NB4 (cell line): ENCODE data around the gene PUSL1.

Experiments
- DNase-seq: peaks from one replicate; pipeline ENCODE4 v3.0.0; 2010; ENCODE audit warnings: low read depth
- H3K4me3 ChIP-seq: one replicate; pipeline ENCODE4 v1.5.1; 2011; ENCODE audit warnings: mild to moderate bottlenecking, low read depth, low read length, moderate library complexity
- MAX ChIP-seq: IDR thresholded peaks from 2 replicates; pipeline ENCODE4 v1.6.1; 2011; ENCODE audit warnings: low read depth, low read length
- MYC ChIP-seq: IDR thresholded peaks from 2 replicates; pipeline ENCODE4 v1.6.1; 2011; ENCODE audit warnings: low read depth, low read length
- POLR2A ChIP-seq: IDR thresholded peaks from 2 replicates; pipeline ENCODE4 v1.6.1; 2011; ENCODE audit warnings: mild to moderate bottlenecking; ENCODE audit not compliant: insufficient read length; ENCODE audit errors: extremely low read depth
- TF ChIP-seq, protein P1 (sequence below): IDR thresholded peaks from one replicate; pipeline ENCODE4 v1.5.1; 2012; ENCODE audit warnings: low read depth, low read length

The PUSL1 gene

GRCh38 chr1:1344655-1345361, 36.4 kb downstream of the PUSL1 start:
- H3K4me3 ChIP-seq = no peak overlapping the region
- DNase-seq = no peak
- TF ChIP-seq MAX (no peak), POLR2A (no peak), MYC (no peak)
- TF ChIP-seq, protein P1, sequence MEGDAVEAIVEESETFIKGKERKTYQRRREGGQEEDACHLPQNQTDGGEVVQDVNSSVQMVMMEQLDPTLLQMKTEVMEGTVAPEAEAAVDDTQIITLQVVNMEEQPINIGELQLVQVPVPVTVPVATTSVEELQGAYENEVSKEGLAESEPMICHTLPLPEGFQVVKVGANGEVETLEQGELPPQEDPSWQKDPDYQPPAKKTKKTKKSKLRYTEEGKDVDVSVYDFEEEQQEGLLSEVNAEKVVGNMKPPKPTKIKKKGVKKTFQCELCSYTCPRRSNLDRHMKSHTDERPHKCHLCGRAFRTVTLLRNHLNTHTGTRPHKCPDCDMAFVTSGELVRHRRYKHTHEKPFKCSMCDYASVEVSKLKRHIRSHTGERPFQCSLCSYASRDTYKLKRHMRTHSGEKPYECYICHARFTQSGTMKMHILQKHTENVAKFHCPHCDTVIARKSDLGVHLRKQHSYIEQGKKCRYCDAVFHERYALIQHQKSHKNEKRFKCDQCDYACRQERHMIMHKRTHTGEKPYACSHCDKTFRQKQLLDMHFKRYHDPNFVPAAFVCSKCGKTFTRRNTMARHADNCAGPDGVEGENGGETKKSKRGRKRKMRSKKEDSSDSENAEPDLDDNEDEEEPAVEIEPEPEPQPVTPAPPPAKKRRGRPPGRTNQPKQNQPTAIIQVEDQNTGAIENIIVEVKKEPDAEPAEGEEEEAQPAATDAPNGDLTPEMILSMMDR = no peak

DNA sequence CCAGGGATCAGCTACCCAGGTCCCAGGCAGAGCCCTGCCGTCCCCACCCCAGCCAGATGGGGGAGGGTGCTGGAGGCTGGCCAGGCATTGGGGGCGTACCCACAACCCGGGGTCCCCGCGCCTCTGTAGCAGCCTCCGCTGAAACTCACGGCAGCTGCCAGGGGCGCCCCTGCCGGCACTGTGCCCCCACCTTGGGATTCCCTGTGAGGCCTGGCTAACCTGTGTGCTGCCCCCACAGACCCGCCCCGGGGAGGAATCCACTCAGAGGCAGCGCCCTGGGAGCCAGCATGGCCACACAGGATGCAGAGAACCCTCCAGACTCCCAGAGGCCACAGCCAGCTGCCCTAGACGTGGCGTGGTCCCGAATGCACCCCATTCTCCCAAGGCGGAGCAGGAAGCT, 37.0 kb downstream of the PUSL1 start:
- H3K4me3 ChIP-seq = no peak overlapping the region
- TF ChIP-seq, protein P1 = no peak
- no peak for TF ChIP-seq MYC
- TF ChIP-seq MAX = no peak
- no peak for TF ChIP-seq POLR2A
- DNase-seq = no peak

GRCh38 chr1:1345860-1346500, 37.6 kb downstream of the PUSL1 start:
- TF ChIP-seq MYC (no peak), POLR2A (no peak), MAX (no peak)
- TF ChIP-seq, protein P1 = no peak

GRCh38 chr1:1346501-1346890, 38.1 kb downstream of the PUSL1 start:
- no peak for DNase-seq
- no peak overlapping the region for H3K4me3 ChIP-seq
- TF ChIP-seq MYC = no peak

More at GRCh38 chr1:1345860-1346500, 37.6 kb downstream of the PUSL1 start:
- no peak overlapping the region for H3K4me3 ChIP-seq
- DNase-seq = no peak

- no peak for DNase-seq
- no peak for TF ChIP-seq POLR2A
- TF ChIP-seq, protein P1 = no peak
- no peak for TF ChIP-seq MYC
- TF ChIP-seq MAX = no peak
- peak overlapping the region; percentile 67 for H3K4me3 ChIP-seq
These were observed 38.7 kb downstream of the PUSL1 start for GRCh38 chr1:1347026-1347595.

GRCh38 chr1:1347663-1348419, 39.4 kb downstream of the PUSL1 start:
- TF ChIP-seq MAX (no peak), POLR2A (no peak), MYC (no peak)
- TF ChIP-seq, protein P1 = no peak
- H3K4me3 ChIP-seq = peak overlapping the region; percentile 67
- DNase-seq = peak; percentile 62
